OCI-LY1 (cell line): ENCODE data around the gene LMBR1.

Source experiments
- H2AFZ ChIP-seq: fragments of 200-600 bp; sonication (generic), shearing (Covaris generic); 2 replicates; pipeline ENCODE4 v1.6.0; 2014; ENCODE audit warnings: antibody characterized with exemption, mild to moderate bottlenecking, low read length
- H3F3A ChIP-seq: fragments of 200-600 bp; sonication (generic), shearing (Covaris generic); 2 replicates; pipeline ENCODE4 v1.6.0; 2014; ENCODE audit warnings: mild to moderate bottlenecking, antibody characterized with exemption, low read length, moderate library complexity; ENCODE audit not compliant: insufficient read depth
- H3K27ac ChIP-seq: fragments of 200-600 bp; sonication (generic); 2 replicates; pipeline ENCODE4 v1.5.1; 2014; ENCODE audit warnings: low read length, mixed run types, mild to moderate bottlenecking, low read depth; ENCODE audit not compliant: poor library complexity, severe bottlenecking
- H3K27me3 ChIP-seq: fragments of 200-600 bp; sonication (generic); 2 replicates; pipeline ENCODE4 v1.6.0; 2014; ENCODE audit warnings: antibody characterized with exemption, mild to moderate bottlenecking, low read length, moderate library complexity; ENCODE audit not compliant: insufficient read depth
- H3K36me3 ChIP-seq: fragments of 200-600 bp; sonication (generic); 2 replicates; pipeline ENCODE4 v1.6.1; 2014; ENCODE audit warnings: mild to moderate bottlenecking, antibody characterized with exemption, low read length, moderate library complexity, mixed read lengths; ENCODE audit not compliant: insufficient read depth
- H3K4me1 ChIP-seq: fragments of 200-600 bp; sonication (generic); 2 replicates; pipeline ENCODE4 v1.5.1; 2014; ENCODE audit warnings: mild to moderate bottlenecking, low read length, moderate library complexity; ENCODE audit not compliant: insufficient read depth, severe bottlenecking
- H3K4me2 ChIP-seq: fragments of 200-600 bp; sonication (generic), shearing (Covaris generic); 2 replicates; pipeline ENCODE4 v1.6.1; 2014; ENCODE audit warnings: low read length
- H3K4me3 ChIP-seq: fragments of 200-600 bp; sonication (generic); 2 replicates; pipeline ENCODE4 v1.5.1; 2014; ENCODE audit warnings: low read length, low read depth, mild to moderate bottlenecking, mixed read lengths; ENCODE audit not compliant: poor library complexity, severe bottlenecking
- H3K79me2 ChIP-seq: fragments of 200-600 bp; shearing (Covaris generic); 2 replicates; pipeline ENCODE4 v1.6.1; 2016; ENCODE audit warnings: mixed run types, low read length, mixed read lengths; ENCODE audit not compliant: insufficient read depth
- H3K9ac ChIP-seq: fragments of 200-600 bp; sonication (generic), shearing (Covaris generic); 2 replicates; pipeline ENCODE4 v1.6.1; 2014; ENCODE audit warnings: mild to moderate bottlenecking, low read length, mixed read lengths
- H3K9me2 ChIP-seq: fragments of 200-600 bp; sonication (generic), shearing (Covaris generic); 2 replicates; pipeline ENCODE4 v1.6.1; 2014; ENCODE audit warnings: low read depth, mild to moderate bottlenecking, low read length, mixed read lengths
- H3K9me3 ChIP-seq: fragments of 200-600 bp; shearing (Covaris generic); 2 replicates; pipeline ENCODE4 v1.6.1; 2014; ENCODE audit warnings: low read length, mixed read lengths
- H4K20me1 ChIP-seq: fragments of 200-600 bp; sonication (generic), shearing (Covaris generic); 2 replicates; pipeline ENCODE4 v1.6.0; 2016; ENCODE audit warnings: mild to moderate bottlenecking, low read length; ENCODE audit not compliant: insufficient read depth
- CTCF ChIP-seq: fragments of 200-600 bp; sonication (generic), shearing (Covaris generic); IDR thresholded peaks from 2 replicates; pipeline ENCODE4 v1.5.1; 2017; ENCODE audit warnings: mild to moderate bottlenecking, antibody characterized with exemption, low read length, moderate library complexity, mixed read lengths
- EZH2 ChIP-seq: fragments of 200-600 bp; sonication (generic), shearing (Covaris generic); IDR thresholded peaks from 2 replicates; pipeline ENCODE4 v1.8.0; 2017; ENCODE audit warnings: borderline replicate concordance, mixed run types, mild to moderate bottlenecking, antibody characterized with exemption, low read length, moderate library complexity, mixed read lengths

The LMBR1 gene

GRCh38 chr7:156684251-156684650, 208.7 kb downstream of the LMBR1 start:
- Histone ChIP-seq H3K79me2 (no peaks in the 10 kb centered on the region), H3F3A (no peaks in the 10 kb centered on the region), H3K9ac (no peak overlapping the region), H3K4me2 (no peak overlapping the region), H3K27me3 (no peaks in the 10 kb centered on the region), H3K4me3 (no peak overlapping the region), H3K36me3 (peaks cover 36% of the 10 kb centered on the region; the same call in 1 of the 2 replicates), H3K27ac (no peak overlapping the region), H4K20me1 (no peaks in the 10 kb centered on the region), H3K9me3 (no peaks in the 10 kb centered on the region), H3K9me2 (no peaks in the 10 kb centered on the region), H3K4me1 (no peaks in the 10 kb centered on the region), H2AFZ (no peak overlapping the region)
- TF ChIP-seq CTCF: no peak
- no peak for TF ChIP-seq EZH2

- H3F3A ChIP-seq: no peaks in the 10 kb centered on the region
- H3K9me3 ChIP-seq: no peaks in the 10 kb centered on the region
- H3K4me1 ChIP-seq: no peaks in the 10 kb centered on the region
- TF ChIP-seq EZH2 (no peak), CTCF (no peak)
- H3K9me2 ChIP-seq: no peaks in the 10 kb centered on the region
- H3K27me3 ChIP-seq: no peaks in the 10 kb centered on the region
- H3K36me3 ChIP-seq: peaks cover 49% of the 10 kb centered on the region; the same call in 1 of the 2 replicates
- no peak overlapping the region for H3K9ac ChIP-seq
- H3K79me2 ChIP-seq: no peaks in the 10 kb centered on the region
- H3K4me3 ChIP-seq: no peak overlapping the region
- H2AFZ ChIP-seq: no peak overlapping the region
- no peak overlapping the region for H3K27ac ChIP-seq
- no peak overlapping the region for H3K4me2 ChIP-seq
- no peaks in the 10 kb centered on the region for H4K20me1 ChIP-seq
Measured at GRCh38 chr7:156682928-156683327, 210.1 kb downstream of the LMBR1 start.

GRCh38 chr7:156680281-156680680, 212.7 kb downstream of the LMBR1 start:
- Histone ChIP-seq H4K20me1 (no peaks in the 10 kb centered on the region), H2AFZ (no peak overlapping the region), H3K36me3 (peaks cover 66% of the 10 kb centered on the region; the same call in 1 of the 2 replicates), H3K4me3 (no peak overlapping the region), H3K79me2 (no peaks in the 10 kb centered on the region), H3K27ac (no peak overlapping the region), H3K9me3 (no peaks in the 10 kb centered on the region), H3K4me2 (no peak overlapping the region), H3K9ac (no peak overlapping the region), H3K4me1 (no peaks in the 10 kb centered on the region), H3K27me3 (no peaks in the 10 kb centered on the region), H3F3A (no peaks in the 10 kb centered on the region), H3K9me2 (no peaks in the 10 kb centered on the region)
- no peak for TF ChIP-seq EZH2
- TF ChIP-seq CTCF: no peak
